Keratinocyte (primary cell): ENCODE data around the gene NOS1.

ENCODE experiments used
- CTCF ChIP-seq, 3 experiments: IDR thresholded peaks in 1 of 3; conservative IDR thresholded peaks in 1 of 3; optimal IDR thresholded peaks in 1 of 3; 2 replicates in 2 of 3; 3 replicates in 1 of 3; pipeline versions ENCODE3 to v1.5.1; 2011; ENCODE audit warnings: low read length in 3 of 3, mild to moderate bottlenecking in 3 of 3, moderate library complexity in 2 of 3, control low read depth in 1 of 3, inconsistent platforms in 1 of 3; ENCODE audit not compliant: insufficient read depth in 2 of 3; ENCODE audit errors: extremely low read depth in 1 of 3
- EZH2 ChIP-seq: IDR thresholded peaks from one replicate; pipeline ENCODE4 v1.6.1; 2012; ENCODE audit warnings: inconsistent platforms, mild to moderate bottlenecking, low read length, moderate library complexity

- no peak for TF ChIP-seq EZH2
- no peak for TF ChIP-seq CTCF (optimal IDR thresholded peaks at IDR 0.05 in 1 of 3, IDR thresholded peaks at IDR 0.05 in 1 of 3, conservative IDR thresholded peaks at IDR 0.05 in 1 of 3; ENCODE audit: extremely low read depth in 1 of 3, insufficient read depth in 2 of 3, low read length in 3 of 3)
Measured at GRCh38 chr12:117243488-117243887, 117.9 kb downstream of the NOS1 start.
